ENCODE data around the gene TRIM47. TPM values are rescaled to one million over a fixed set of nuclear protein-coding genes. Genes with fewer than 3 reads are reported as not detected.

TRIM47 gene
- total RNA-seq, 1 experiment from 2014 or later, result 25.7 TPM

GRCh38 chr17:75846692-75847613, 31.4 kb downstream of the TRIM47 start:
- H3K4me3 Mint-ChIP-seq (ENCODE audit: unreplicated experiment), result no peak overlapping the region
- H3K4me1 Mint-ChIP-seq (ENCODE audit: insufficient read depth, unreplicated experiment), result peaks cover 14% of the 10 kb centered on the region
- H3K9me3 Mint-ChIP-seq (ENCODE audit: unreplicated experiment), result no peaks in the 10 kb centered on the region
- peaks cover 65% of the 10 kb centered on the region for H3K36me3 Mint-ChIP-seq (ENCODE audit: insufficient read depth, unreplicated experiment)
- DNase-seq (ENCODE audit: unreplicated experiment), result no peak
- H3K27me3 Mint-ChIP-seq (ENCODE audit: insufficient read depth, unreplicated experiment), result no peaks in the 10 kb centered on the region
- CTCF ChIA-PET, result interaction anchor here (0.5 to 1.9 kb wide), 13 partner anchors 10 to 607 kb away, joined by 3 to 9 read pairs (median 4); partner anchors contain the start of gene UNK
- no peak for TF ChIP-seq CTCF (IDR thresholded peaks at IDR 0.05; ENCODE audit: unreplicated experiment)
- intact Hi-C loops (cut with micrococcal nuclease), result no loop called here
- no TSS peak for BruUV-seq (replicated peaks)
- POLR2A ChIA-PET, result interaction anchor here (0.5 to 3.4 kb wide), 7 partner anchors 8 to 379 kb away, joined by 3 to 27 read pairs (median 4); partner anchors contain the start of gene WBP2
- no peak overlapping the region for H3K27ac Mint-ChIP-seq (ENCODE audit: low read depth, unreplicated experiment)

GRCh38 chr17:75845933-75846691, 32.3 kb downstream of the TRIM47 start:
- ChIA-PET POLR2A (interaction anchor here (0.8 to 3.4 kb wide), 6 partner anchors 9 to 70 kb away, joined by 3 to 27 read pairs (median 6); partner anchors contain the start of genes TRIM47 and WBP2), CTCF (interaction anchor here (0.5 to 1.9 kb wide), 9 partner anchors 14 to 188 kb away, joined by 3 to 8 read pairs (median 4); partner anchors contain the start of genes TRIM65 and UNK)
- Mint-ChIP-seq H3K4me3 (ENCODE audit: unreplicated experiment) (no peak overlapping the region), H3K9me3 (ENCODE audit: unreplicated experiment) (no peaks in the 10 kb centered on the region), H3K4me1 (ENCODE audit: insufficient read depth, unreplicated experiment) (peaks cover 14% of the 10 kb centered on the region), H3K27me3 (ENCODE audit: insufficient read depth, unreplicated experiment) (no peaks in the 10 kb centered on the region), H3K27ac (ENCODE audit: low read depth, unreplicated experiment) (no peak overlapping the region), H3K36me3 (ENCODE audit: insufficient read depth, unreplicated experiment) (peaks cover 56% of the 10 kb centered on the region)
- no peak for TF ChIP-seq CTCF (IDR thresholded peaks at IDR 0.05; ENCODE audit: unreplicated experiment)
- intact Hi-C loops (cut with micrococcal nuclease), result no loop called here
- TSS peak; percentile 78 for BruUV-seq (replicated peaks)
- DNase-seq (ENCODE audit: unreplicated experiment), result no peak

GRCh38 chr17:75845058-75845711, 33.2 kb downstream of the TRIM47 start:
- Mint-ChIP-seq H3K4me3 (ENCODE audit: unreplicated experiment) (peak overlapping the region; percentile 16), H3K4me1 (ENCODE audit: insufficient read depth, unreplicated experiment) (peaks cover 14% of the 10 kb centered on the region), H3K27ac (ENCODE audit: low read depth, unreplicated experiment) (no peak overlapping the region), H3K27me3 (ENCODE audit: insufficient read depth, unreplicated experiment) (no peaks in the 10 kb centered on the region), H3K9me3 (ENCODE audit: unreplicated experiment) (no peaks in the 10 kb centered on the region), H3K36me3 (ENCODE audit: insufficient read depth, unreplicated experiment) (peaks cover 47% of the 10 kb centered on the region)
- peak; percentile 77 for DNase-seq (ENCODE audit: unreplicated experiment)
- ChIA-PET POLR2A (interaction anchor here (0.7 to 3.4 kb wide), 5 partner anchors 10 to 421 kb away, joined by 3 to 27 read pairs (median 4); partner anchors contain the start of genes UNK and WBP2), CTCF (interaction anchor here (0.6 to 1.9 kb wide), 6 partner anchors 13 to 187 kb away, joined by 3 to 8 read pairs (median 4); partner anchors contain the start of gene TRIM65)
- peak; percentile 81 for TF ChIP-seq CTCF (IDR thresholded peaks at IDR 0.05; ENCODE audit: unreplicated experiment)
- no TSS peak for BruUV-seq (replicated peaks)
- intact Hi-C loops (cut with micrococcal nuclease), result no loop called here
